GM19099 (cell line): ENCODE results near the gene EPM2AIP1.

Experiments used
- POLR2A ChIP-seq: IDR thresholded peaks from 3 replicates; pipeline ENCODE4 v1.6.1; 2011; ENCODE audit warnings: low read depth; ENCODE audit not compliant: insufficient read length; ENCODE audit errors: extremely low read depth

The EPM2AIP1 gene

GRCh38 chr3:37024092-37024491 lies 31.2 kb upstream of the EPM2AIP1 start:
- TF ChIP-seq POLR2A = no peak

GRCh38 chr3:37017683-37018082 lies 24.8 kb upstream of the EPM2AIP1 start:
- TF ChIP-seq POLR2A = no peak

- no peak for TF ChIP-seq POLR2A
Measured at GRCh38 chr3:37016903-37017302, 24.0 kb upstream of the EPM2AIP1 start.

DNA sequence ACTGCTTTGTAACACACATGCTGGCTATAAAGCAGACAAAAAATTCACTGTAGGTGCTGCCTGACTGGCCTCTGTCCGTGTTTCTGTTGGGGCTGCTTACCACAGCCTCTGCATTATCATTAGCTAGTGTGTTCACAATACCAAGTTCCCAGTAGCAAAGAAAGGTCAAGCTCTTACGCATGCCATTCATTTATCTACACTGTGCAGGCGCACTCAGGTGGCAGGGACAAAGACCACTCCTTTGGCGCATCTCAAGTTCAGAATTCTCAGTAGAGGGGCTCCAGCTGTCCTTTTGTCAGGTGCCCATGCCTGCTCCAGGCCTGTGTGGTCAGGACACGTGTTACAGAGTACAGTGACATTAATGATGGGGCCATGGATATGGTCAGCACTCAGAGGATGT lies 22.7 kb upstream of the EPM2AIP1 start:
- TF ChIP-seq POLR2A = no peak

- no peak for TF ChIP-seq POLR2A
Measured at GRCh38 chr3:37014620-37015019, 21.7 kb upstream of the EPM2AIP1 start.

GRCh38 chr3:36993326-36994283 lies 674 bp upstream of the EPM2AIP1 start, which contains the start of gene MLH1:
Gene MLH1, plus strand, starts transcription at chr3:36993518. Its CDS starts 30 bp downstream, at chr3:36993548.
- TF ChIP-seq POLR2A = peak; percentile 89

DNA sequence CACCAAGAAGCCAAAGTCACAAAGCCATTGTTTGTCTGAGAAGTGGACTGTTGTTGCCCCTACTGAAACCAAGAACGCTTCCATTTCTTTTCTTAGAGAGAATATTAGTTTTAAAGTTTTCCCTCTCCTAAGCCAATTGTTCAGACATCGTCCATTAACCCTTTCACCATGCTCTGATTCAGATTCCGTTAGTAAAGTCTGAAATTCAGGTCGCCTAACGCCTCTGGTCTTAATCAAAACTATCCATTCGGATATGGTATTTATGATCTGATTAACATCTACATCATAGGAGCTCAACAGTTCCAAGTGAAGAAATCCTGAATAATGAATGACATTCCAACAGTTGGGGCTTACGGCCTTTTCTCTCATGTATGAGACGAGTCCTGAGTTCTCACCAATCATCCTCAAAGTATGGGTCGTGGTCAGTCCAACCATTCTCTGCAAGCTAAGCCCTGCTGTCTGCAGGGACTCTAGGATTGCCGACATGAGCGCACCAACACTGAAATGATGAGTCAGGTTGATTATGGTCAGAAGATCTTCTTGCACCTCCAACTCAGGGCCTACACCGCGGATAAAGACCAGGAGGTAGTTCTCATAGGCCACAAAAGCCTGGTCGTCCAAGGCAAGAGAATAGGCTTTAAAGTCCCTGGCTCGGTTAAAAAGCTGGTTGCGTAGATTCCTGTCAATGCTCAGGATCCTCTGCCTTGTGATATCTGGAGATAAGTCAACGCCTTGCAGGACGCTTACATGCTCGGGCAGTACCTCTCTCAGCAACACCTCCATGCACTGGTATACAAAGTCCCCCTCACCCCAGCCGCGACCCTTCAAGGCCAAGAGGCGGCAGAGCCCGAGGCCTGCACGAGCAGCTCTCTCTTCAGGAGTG lies 767 bp downstream of the EPM2AIP1 start:
- no peak for TF ChIP-seq POLR2A

GRCh38 chr3:36991147-36991546 lies 1.8 kb downstream of the EPM2AIP1 start:
- TF ChIP-seq POLR2A = no peak

DNA sequence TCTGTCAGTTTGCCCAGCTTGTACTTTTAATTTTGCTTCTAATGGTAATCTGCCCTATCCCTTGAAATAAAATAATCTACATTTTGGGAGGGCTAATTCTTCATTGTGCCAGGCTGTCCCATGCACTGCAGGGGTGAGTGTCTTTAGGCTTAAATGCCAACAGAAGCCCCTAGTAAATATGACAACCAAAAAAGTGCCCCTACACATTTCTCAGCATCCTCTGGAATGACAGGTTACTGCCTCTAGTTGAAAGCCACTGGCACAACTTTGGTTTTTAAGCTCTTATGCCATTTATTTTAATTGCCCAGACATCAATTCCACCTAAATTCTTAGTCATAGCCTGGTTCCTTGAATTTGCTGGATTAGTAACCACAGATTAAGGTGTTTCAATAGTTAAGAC lies 3.4 kb downstream of the EPM2AIP1 start:
- TF ChIP-seq POLR2A = no peak

- TF ChIP-seq POLR2A = no peak
Measured at GRCh38 chr3:36989005-36989404, 3.9 kb downstream of the EPM2AIP1 start.

- TF ChIP-seq POLR2A = no peak
Measured at GRCh38 chr3:36988356-36988755, 4.6 kb downstream of the EPM2AIP1 start.

DNA sequence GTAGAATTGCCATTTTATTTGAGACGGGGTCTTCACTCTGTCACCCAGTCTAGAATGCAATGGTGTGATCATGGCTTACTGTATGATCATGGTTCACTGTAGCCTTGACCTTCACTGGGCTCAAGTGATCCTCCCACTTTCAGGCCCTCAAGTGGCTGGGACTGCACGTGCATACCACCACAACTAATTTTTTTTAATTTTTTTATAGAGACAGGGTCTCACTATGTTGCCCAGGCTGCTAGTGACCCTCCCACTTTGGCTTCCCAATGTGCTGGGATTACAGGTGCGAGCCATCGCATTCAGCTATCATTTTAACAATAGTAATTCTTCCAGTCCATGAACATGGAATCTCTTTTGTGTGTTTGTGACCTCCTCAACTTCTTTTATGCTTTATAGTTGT lies 11.9 kb downstream of the EPM2AIP1 start:
- no peak for TF ChIP-seq POLR2A

DNA sequence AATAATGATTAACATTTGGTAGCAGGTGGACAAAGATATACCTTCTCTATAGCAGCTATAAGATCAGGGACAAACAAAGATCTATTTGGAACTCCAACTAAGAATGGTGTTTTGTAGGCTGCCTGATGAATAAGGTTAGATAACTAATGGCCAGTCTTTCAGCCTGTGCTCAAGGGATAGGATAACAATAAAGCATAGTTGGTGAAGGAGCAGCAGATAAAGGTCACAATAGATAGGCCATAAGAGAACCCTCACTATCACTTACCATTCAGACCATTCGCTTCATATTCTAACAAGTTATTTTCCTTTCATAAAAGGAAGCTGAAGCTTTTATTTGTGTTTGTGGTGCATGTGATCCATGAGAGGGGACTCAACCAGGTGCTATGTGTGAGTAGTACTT lies 19.8 kb downstream of the EPM2AIP1 start:
- TF ChIP-seq POLR2A = no peak

GRCh38 chr3:36972163-36972562 lies 20.8 kb downstream of the EPM2AIP1 start:
- TF ChIP-seq POLR2A = no peak

- no peak for TF ChIP-seq POLR2A
Measured at GRCh38 chr3:36969540-36970432, 23.1 kb downstream of the EPM2AIP1 start.

DNA sequence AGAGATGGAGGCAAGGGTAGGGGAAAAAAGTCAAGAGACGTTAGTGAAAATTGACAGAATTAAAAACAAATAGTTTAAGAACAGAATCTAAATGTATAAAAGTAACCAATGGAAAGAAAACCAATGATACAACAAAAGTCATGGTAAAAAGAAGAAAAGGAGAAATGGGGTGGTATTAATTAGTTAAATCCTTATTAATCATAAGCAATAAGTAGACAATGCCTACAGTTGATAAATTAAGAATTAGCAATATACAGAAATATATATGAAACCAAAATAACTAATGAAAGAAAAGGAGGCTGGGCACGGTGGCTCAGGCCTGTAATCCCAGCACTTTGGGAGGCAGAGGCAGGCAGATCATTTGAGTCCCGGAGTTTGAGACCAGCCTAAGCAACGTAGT lies 23.8 kb downstream of the EPM2AIP1 start:
- TF ChIP-seq POLR2A = no peak
